ENCODE measurements around the gene TK1.

Gene TK1

GRCh38 chr17:78179372-78179771, 7.5 kb downstream of the TK1 start:
- DNase-seq (ENCODE audit: low read depth in 1 of 2, low spot score in 1 of 2): no peak
- no peak for TF ChIP-seq GABPA (IDR thresholded peaks at IDR 0.05; ENCODE audit: low read depth)
- TF ChIP-seq, protein P1, sequence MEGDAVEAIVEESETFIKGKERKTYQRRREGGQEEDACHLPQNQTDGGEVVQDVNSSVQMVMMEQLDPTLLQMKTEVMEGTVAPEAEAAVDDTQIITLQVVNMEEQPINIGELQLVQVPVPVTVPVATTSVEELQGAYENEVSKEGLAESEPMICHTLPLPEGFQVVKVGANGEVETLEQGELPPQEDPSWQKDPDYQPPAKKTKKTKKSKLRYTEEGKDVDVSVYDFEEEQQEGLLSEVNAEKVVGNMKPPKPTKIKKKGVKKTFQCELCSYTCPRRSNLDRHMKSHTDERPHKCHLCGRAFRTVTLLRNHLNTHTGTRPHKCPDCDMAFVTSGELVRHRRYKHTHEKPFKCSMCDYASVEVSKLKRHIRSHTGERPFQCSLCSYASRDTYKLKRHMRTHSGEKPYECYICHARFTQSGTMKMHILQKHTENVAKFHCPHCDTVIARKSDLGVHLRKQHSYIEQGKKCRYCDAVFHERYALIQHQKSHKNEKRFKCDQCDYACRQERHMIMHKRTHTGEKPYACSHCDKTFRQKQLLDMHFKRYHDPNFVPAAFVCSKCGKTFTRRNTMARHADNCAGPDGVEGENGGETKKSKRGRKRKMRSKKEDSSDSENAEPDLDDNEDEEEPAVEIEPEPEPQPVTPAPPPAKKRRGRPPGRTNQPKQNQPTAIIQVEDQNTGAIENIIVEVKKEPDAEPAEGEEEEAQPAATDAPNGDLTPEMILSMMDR (IDR thresholded peaks at IDR 0.05; ENCODE audit: insufficient read depth, low read length): no peak
- TF ChIP-seq SPI1 (IDR thresholded peaks at IDR 0.05; ENCODE audit: borderline replicate concordance, low read depth): no peak
- TF ChIP-seq POLR2AphosphoS5 (IDR thresholded peaks at IDR 0.05; ENCODE audit: low read depth): no peak
- TF ChIP-seq REST (IDR thresholded peaks at IDR 0.05; ENCODE audit: insufficient replicate concordance, low read depth): no peak
- H3K27me3 ChIP-seq (ENCODE audit: insufficient read depth, poor library complexity, severe bottlenecking): no peaks in the 10 kb centered on the region
- no peak overlapping the region for H3K4me3 ChIP-seq (replicated peaks; ENCODE audit: insufficient read depth, low read length)
- no peak overlapping the region for H3K27ac ChIP-seq (replicated peaks)

- Histone ChIP-seq H3K27me3 (ENCODE audit: insufficient read depth, poor library complexity, severe bottlenecking) (no peaks in the 10 kb centered on the region), H3K27ac (replicated peaks) (no peak overlapping the region), H3K4me3 (replicated peaks; ENCODE audit: insufficient read depth, low read length) (no peak overlapping the region)
- TF ChIP-seq POLR2AphosphoS5 (IDR thresholded peaks at IDR 0.05; ENCODE audit: low read depth): peak; percentile 29; the same call in 1 of the 2 replicates
- TF ChIP-seq, protein P1 (IDR thresholded peaks at IDR 0.05; ENCODE audit: insufficient read depth, low read length): peak; percentile 95
- no peak for TF ChIP-seq REST (IDR thresholded peaks at IDR 0.05; ENCODE audit: insufficient replicate concordance, low read depth)
- DNase-seq (ENCODE audit: low read depth in 1 of 2, low spot score in 1 of 2): peak in 1 of 2 experiments; percentile 81
These were observed 10.3 kb downstream of the TK1 start for GRCh38 chr17:78176548-78177025.

DNA sequence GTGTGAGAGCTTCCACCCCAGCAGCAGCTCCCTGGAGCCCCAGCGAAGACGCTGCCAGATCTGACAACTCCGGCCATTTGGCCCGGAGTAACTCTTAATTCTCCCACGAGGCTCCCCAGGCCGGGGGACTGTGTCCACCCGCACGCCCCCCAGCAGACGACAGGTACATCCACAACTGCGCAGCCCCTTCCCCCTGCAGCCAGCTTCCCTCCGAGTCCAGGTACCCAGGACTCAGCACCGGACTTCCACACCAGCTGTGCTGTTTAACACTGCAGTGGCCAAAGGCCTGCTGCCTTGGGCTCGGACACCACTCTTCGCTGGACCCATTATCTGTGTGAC, 11.2 kb downstream of the TK1 start:
- no peak overlapping the region for H3K27ac ChIP-seq (replicated peaks)
- DNase-seq (ENCODE audit: low read depth in 1 of 2, low spot score in 1 of 2): no peak
- H3K4me3 ChIP-seq (replicated peaks; ENCODE audit: insufficient read depth, low read length): no peak overlapping the region
- H3K27me3 ChIP-seq (ENCODE audit: insufficient read depth, poor library complexity, severe bottlenecking): no peaks in the 10 kb centered on the region
- TF ChIP-seq, protein P1 (IDR thresholded peaks at IDR 0.05; ENCODE audit: insufficient read depth, low read length): no peak
- TF ChIP-seq POLR2AphosphoS5 (IDR thresholded peaks at IDR 0.05; ENCODE audit: low read depth): no peak
- no peak for TF ChIP-seq SPI1 (IDR thresholded peaks at IDR 0.05; ENCODE audit: borderline replicate concordance, low read depth)
- TF ChIP-seq GABPA (IDR thresholded peaks at IDR 0.05; ENCODE audit: low read depth): no peak
- no peak for TF ChIP-seq REST (IDR thresholded peaks at IDR 0.05; ENCODE audit: insufficient replicate concordance, low read depth)
